IMR-90 (cell line): Measurements from ENCODE around the gene ABCA2. TPM values are rescaled to one million over a fixed set of nuclear protein-coding genes. Genes with fewer than 3 reads are reported as not detected.

Source experiments
- ATAC-seq: fragments of 200-7000 bp; cut with Tn5 transposase; 2 replicates; pipeline ENCODE4 v1.9.1; 2020; ENCODE audit warnings: low read depth, mild to moderate bottlenecking, moderate library complexity
- BruUV-seq: library from RNA; stranded (reverse); fragments of 400-500 nt; replicated peaks from 2 replicates; lab custom pipeline; 2021; lab: Mats Ljungman, UMichigan
- CTCF ChIA-PET: fragments of 300-600 bp; formaldehyde crosslinking; extraction: SDS; loops from one replicate; lab custom pipeline; 2021; ENCODE audit warnings: antibody characterized with exemption; lab: Yijun Ruan, JAX
- POLR2A ChIA-PET: fragments of 300-600 bp; sonication (Branson Sonifier 250); formaldehyde crosslinking; loops from one replicate; lab custom pipeline; 2022; ENCODE audit warnings: antibody characterized with exemption; ENCODE audit not compliant: unreplicated experiment; lab: Charles Lee
- DNase-seq: peaks from one replicate; pipeline ENCODE4 v3.0.0; 2013
- H2AFZ ChIP-seq: replicated peaks from 2 replicates; pipeline ENCODE3; 2013; ENCODE audit warnings: low read length, mild to moderate bottlenecking; ENCODE audit not compliant: poor library complexity
- H2AK5ac ChIP-seq: 2 replicates; pipeline ENCODE4 v1.6.1; 2013; ENCODE audit warnings: low read depth, low read length, inconsistent platforms
- H2AK9ac ChIP-seq: replicated peaks from 2 replicates; pipeline ENCODE3; 2013; ENCODE audit warnings: mild to moderate bottlenecking, low read depth, low read length, moderate library complexity; ENCODE audit not compliant: poor library complexity
- H2BK120ac ChIP-seq: 2 replicates; pipeline ENCODE4 v1.6.1; 2013; ENCODE audit warnings: low read depth, low read length, inconsistent platforms
- H2BK15ac ChIP-seq: 3 replicates; pipeline ENCODE4 v1.6.1; 2013; ENCODE audit warnings: low read depth, low read length, inconsistent platforms
- H2BK20ac ChIP-seq: 2 replicates; pipeline ENCODE4 v1.6.1; 2013; ENCODE audit warnings: low read depth, mild to moderate bottlenecking, inconsistent platforms, low read length, moderate library complexity
- H2BK5ac ChIP-seq: 2 replicates; pipeline ENCODE4 v1.6.1; 2013; ENCODE audit warnings: mild to moderate bottlenecking, low read depth, low read length, inconsistent platforms; ENCODE audit not compliant: poor library complexity, severe bottlenecking
- H3K14ac ChIP-seq: replicated peaks from 2 replicates; pipeline ENCODE4 v1.6.1; 2013; ENCODE audit warnings: low read depth, low read length, inconsistent platforms
- H3K18ac ChIP-seq: 2 replicates; pipeline ENCODE4 v1.6.1; 2013; ENCODE audit warnings: low read depth, low read length, control low read depth
- H3K23ac ChIP-seq: 2 replicates; pipeline ENCODE4 v1.6.1; 2013; ENCODE audit warnings: low read depth, low read length, inconsistent platforms
- H3K27ac ChIP-seq: 2 replicates; pipeline ENCODE4 v1.5.1; 2013; ENCODE audit warnings: mild to moderate bottlenecking, control low read depth, low read length; ENCODE audit not compliant: insufficient read depth
- H3K27me3 ChIP-seq: 2 replicates; pipeline ENCODE4 v1.6.1; 2013; ENCODE audit warnings: low read length; ENCODE audit not compliant: control insufficient read depth, insufficient read depth
- H3K36me3 ChIP-seq: 2 replicates; pipeline ENCODE4 v1.6.1; 2013; ENCODE audit warnings: low read length, mixed read lengths; ENCODE audit not compliant: control insufficient read depth, insufficient read depth
- H3K4ac ChIP-seq: 2 replicates; pipeline ENCODE4 v1.6.1; 2013; ENCODE audit warnings: low read depth, low read length, inconsistent platforms
- H3K4me1 ChIP-seq: 2 replicates; pipeline ENCODE4 v1.6.1; 2013; ENCODE audit warnings: low read length, mixed read lengths; ENCODE audit not compliant: control insufficient read depth, insufficient read depth
- H3K4me2 ChIP-seq: 2 replicates; pipeline ENCODE4 v1.6.1; 2013; ENCODE audit warnings: low read depth, mild to moderate bottlenecking, control low read depth, low read length, moderate library complexity
- H3K4me3 ChIP-seq: 2 replicates; pipeline ENCODE4 v1.5.1; 2013; ENCODE audit warnings: low read depth, mild to moderate bottlenecking, control low read depth, low read length, moderate library complexity; ENCODE audit not compliant: insufficient read depth
- H3K56ac ChIP-seq: 2 replicates; pipeline ENCODE4 v1.6.1; 2013; ENCODE audit warnings: low read length, inconsistent platforms; ENCODE audit not compliant: insufficient read depth; ENCODE audit errors: extremely low read depth
- H3K79me1 ChIP-seq, 2 experiments: 2 replicates each; pipeline ENCODE4 v1.6.1; 2013; ENCODE audit warnings: low read length in 2 of 2, inconsistent platforms in 1 of 2, low read depth in 1 of 2
- H3K9ac ChIP-seq: 2 replicates; pipeline ENCODE4 v1.6.1; 2013; ENCODE audit warnings: low read depth, low read length, control low read depth
- H3K9me1 ChIP-seq: 2 replicates; pipeline ENCODE4 v1.6.1; 2013; ENCODE audit warnings: low read length, inconsistent platforms; ENCODE audit not compliant: insufficient read depth
- H3K9me3 ChIP-seq: 2 replicates; pipeline ENCODE4 v1.6.1; 2013; ENCODE audit warnings: low read length; ENCODE audit not compliant: control insufficient read depth, insufficient read depth
- H4K20me1 ChIP-seq: 2 replicates; pipeline ENCODE4 v1.6.1; 2013; ENCODE audit warnings: low read length, inconsistent platforms; ENCODE audit not compliant: insufficient read depth
- H4K5ac ChIP-seq: 2 replicates; pipeline ENCODE4 v1.6.1; 2013; ENCODE audit warnings: mild to moderate bottlenecking, low read depth, low read length, control low read depth
- H4K8ac ChIP-seq, 2 experiments: 2 replicates each; pipeline ENCODE4 v1.6.1; 2013; ENCODE audit warnings: low read depth in 2 of 2, low read length in 2 of 2, control low read depth in 1 of 2, inconsistent platforms in 1 of 2
- H4K91ac ChIP-seq: 2 replicates; pipeline ENCODE4 v1.6.1; 2013; ENCODE audit warnings: low read depth, low read length, inconsistent platforms; ENCODE audit not compliant: insufficient read depth
- CTCF ChIP-seq: conservative IDR thresholded peaks from 2 replicates; pipeline ENCODE4 v1.5.1; 2012; ENCODE audit warnings: mild to moderate bottlenecking, low read depth, low read length, improper control_type of control experiment
- NFE2L2 ChIP-seq: fragments of 150-350 bp; IDR thresholded peaks from 2 replicates; pipeline ENCODE4 v1.6.1; 2016; ENCODE audit warnings: low read depth, mild to moderate bottlenecking, low read length
- RFX5 ChIP-seq: IDR thresholded peaks from 2 replicates; pipeline ENCODE4 v1.8.0; 2012; ENCODE audit warnings: low read depth, mild to moderate bottlenecking, low read length, moderate library complexity
- WGBS, 2 experiments: methylation state at CpG; one replicate each; pipeline versions ENCODE4 v1.1.5 to v1.1.7; 2013; ENCODE audit warnings: missing lambda C conversion rate in 2 of 2; ENCODE audit not compliant: insufficient read length in 1 of 2; ENCODE audit errors: extremely low coverage in 2 of 2; 5-methylcytosine and 5-hydroxymethylcytosine counted together
- dilution Hi-C: fragments of 300-500 bp; cut with HindIII; formaldehyde crosslinking; loops from one replicate; pipeline ENCODE4 v1.14.3; 2018; ENCODE audit warnings: low sequenced_read_pairs; ENCODE audit not compliant: unreplicated experiment
- in situ Hi-C: fragments of 300-500 bp; cut with MboI; formaldehyde crosslinking; loops from 3 replicates; pipeline ENCODE4 v1.14.3; 2019; ENCODE audit warnings: low sequenced_read_pairs, inconsistent platforms, mixed read lengths
- intact Hi-C: fragments of 100-400 bp; cut with micrococcal nuclease; formaldehyde crosslinking; loops from 2 replicates; pipeline ENCODE4 v1.10.0; 2022
- polyA plus RNA-seq, 3 experiments: library from polyadenylated mRNA; depleted of rRNA; stranded (reverse); fragments of >200 nt; gene quantifications; 2 replicates each; pipeline ENCODE4 v1.2.3, GENCODE V29; 2012; ENCODE audit warnings: low replicate concordance in 1 of 3
- total RNA-seq: library from RNA; depleted of rRNA; stranded (reverse); fragments of >200 nt; gene quantifications from 2 replicates; pipeline ENCODE4 v1.2.3, GENCODE V29; 2012
- TF ChIP-seq, protein P1 (sequence below): fragments of 150-350 bp; IDR thresholded peaks from 2 replicates; pipeline ENCODE4 v1.6.1; 2016; ENCODE audit warnings: low read depth, mild to moderate bottlenecking, low read length, moderate library complexity, borderline replicate concordance

Gene ABCA2
- total and polyA plus RNA-seq, 2 of the 4 experiments (the other 2 are of a cell fraction), result 3.8 to 46.0 TPM

- intact Hi-C loops (no loop called here), in situ Hi-C loops (no loop called here), dilution Hi-C loops (no loop called here)
- no peak overlapping the region for H4K91ac ChIP-seq
- H3K23ac ChIP-seq, result no peak overlapping the region
- H3K56ac ChIP-seq, result no peak overlapping the region
- H2AK9ac ChIP-seq, result no peak overlapping the region
- H4K8ac ChIP-seq, result no peak overlapping the region
- no peak overlapping the region for H3K14ac ChIP-seq
- no peak overlapping the region for H2AK5ac ChIP-seq
- H3K18ac ChIP-seq, result no peak overlapping the region
- CTCF ChIA-PET, result no interaction called here
- POLR2A ChIA-PET, result no interaction called here
- H3K9me1 ChIP-seq, result no peaks in the 10 kb centered on the region
- no peak overlapping the region for H2BK15ac ChIP-seq
- WGBS, 2 experiments, result 98% methylated on average over 10 of the region's 39 CpGs; no CpG with 5 or more reads in 1 of the 2 experiments
- ATAC-seq (no peak), DNase-seq (no peak)
- H4K20me1 ChIP-seq, result no peaks in the 10 kb centered on the region; the same call in 1 of the 2 replicates
- no peak overlapping the region for H3K27ac ChIP-seq
- H2AFZ ChIP-seq, result no peak overlapping the region
- no peak overlapping the region for H2BK5ac ChIP-seq
- H3K9ac ChIP-seq, result no peak overlapping the region
- no peak overlapping the region for H4K5ac ChIP-seq
- no peaks in the 10 kb centered on the region for H3K9me3 ChIP-seq
- H2BK120ac ChIP-seq, result no peak overlapping the region
- H2BK20ac ChIP-seq, result no peak overlapping the region
- no peak overlapping the region for H3K4me3 ChIP-seq
- H3K27me3 ChIP-seq, result no peaks in the 10 kb centered on the region
- no peak for TF ChIP-seq NFE2L2
- no peak for TF ChIP-seq CTCF
- no peak for TF ChIP-seq RFX5
- TF ChIP-seq, protein P1, sequence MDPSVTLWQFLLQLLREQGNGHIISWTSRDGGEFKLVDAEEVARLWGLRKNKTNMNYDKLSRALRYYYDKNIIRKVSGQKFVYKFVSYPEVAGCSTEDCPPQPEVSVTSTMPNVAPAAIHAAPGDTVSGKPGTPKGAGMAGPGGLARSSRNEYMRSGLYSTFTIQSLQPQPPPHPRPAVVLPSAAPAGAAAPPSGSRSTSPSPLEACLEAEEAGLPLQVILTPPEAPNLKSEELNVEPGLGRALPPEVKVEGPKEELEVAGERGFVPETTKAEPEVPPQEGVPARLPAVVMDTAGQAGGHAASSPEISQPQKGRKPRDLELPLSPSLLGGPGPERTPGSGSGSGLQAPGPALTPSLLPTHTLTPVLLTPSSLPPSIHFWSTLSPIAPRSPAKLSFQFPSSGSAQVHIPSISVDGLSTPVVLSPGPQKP, result no peak
- no peak overlapping the region for H3K4me2 ChIP-seq
- H3K36me3 ChIP-seq, result peaks cover 40% of the 10 kb centered on the region
- H3K79me1 ChIP-seq, result no peaks in the 10 kb centered on the region
- BruUV-seq, result no TSS peak
- H3K4me1 ChIP-seq, result peaks cover 7% of the 10 kb centered on the region
- H3K4ac ChIP-seq, result no peak overlapping the region
Observed at GRCh38 chr9:137011907-137012675, 15.9 kb downstream of the ABCA2 start.
